IPS DF 4.7 (cell line): ENCODE data around the gene TYW1.
"Not testable (repeated sequence)": the region's sequence is repeated elsewhere in the genome, so short reads cannot be mapped to it uniquely, and the experiment has no call there.

Source experiments
- DNase-seq: peaks from one replicate; pipeline ENCODE4 v3.0.0-alpha.2; 2013; ENCODE audit warnings: low spot score; ENCODE audit errors: extremely low read depth

Gene TYW1

GRCh38 chr7:67189801-67190465, 193.3 kb downstream of the TYW1 start:
- DNase-seq = not testable (repeated sequence)

DNA sequence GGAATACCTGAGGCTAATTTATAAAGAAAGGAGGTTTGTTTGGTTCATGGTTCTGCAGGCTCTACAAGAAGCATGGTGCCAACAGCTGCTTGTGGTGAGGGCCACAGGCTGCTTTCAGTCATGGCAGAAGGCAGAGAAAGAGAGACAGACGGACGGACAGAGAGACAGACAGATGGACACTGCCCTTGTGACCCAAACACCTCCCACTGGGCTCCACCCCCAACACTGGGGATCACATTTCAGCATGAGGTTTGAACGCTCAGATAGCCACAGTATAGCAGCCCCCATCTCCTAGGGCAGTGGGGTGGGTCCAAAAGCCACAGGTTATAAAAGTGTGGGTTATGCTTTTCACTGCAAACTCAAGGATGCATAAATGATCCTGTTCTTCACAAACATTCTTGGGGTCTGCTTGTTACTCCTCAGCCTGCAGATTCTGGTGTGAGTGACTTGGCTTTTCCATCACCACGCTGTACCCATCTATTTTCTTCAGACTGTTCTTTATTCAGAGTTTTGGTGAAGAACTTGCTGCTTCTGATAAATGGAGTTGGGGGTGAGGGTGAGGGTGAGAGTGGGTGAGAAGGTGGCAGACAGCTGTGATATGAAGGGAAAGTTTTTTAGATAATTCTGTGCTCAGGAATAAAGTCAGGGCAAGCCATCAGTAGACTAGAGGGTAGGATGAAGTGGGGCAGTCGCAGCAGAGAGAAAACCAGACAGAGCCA, 194.5 kb downstream of the TYW1 start:
- DNase-seq = not testable (repeated sequence)

DNA sequence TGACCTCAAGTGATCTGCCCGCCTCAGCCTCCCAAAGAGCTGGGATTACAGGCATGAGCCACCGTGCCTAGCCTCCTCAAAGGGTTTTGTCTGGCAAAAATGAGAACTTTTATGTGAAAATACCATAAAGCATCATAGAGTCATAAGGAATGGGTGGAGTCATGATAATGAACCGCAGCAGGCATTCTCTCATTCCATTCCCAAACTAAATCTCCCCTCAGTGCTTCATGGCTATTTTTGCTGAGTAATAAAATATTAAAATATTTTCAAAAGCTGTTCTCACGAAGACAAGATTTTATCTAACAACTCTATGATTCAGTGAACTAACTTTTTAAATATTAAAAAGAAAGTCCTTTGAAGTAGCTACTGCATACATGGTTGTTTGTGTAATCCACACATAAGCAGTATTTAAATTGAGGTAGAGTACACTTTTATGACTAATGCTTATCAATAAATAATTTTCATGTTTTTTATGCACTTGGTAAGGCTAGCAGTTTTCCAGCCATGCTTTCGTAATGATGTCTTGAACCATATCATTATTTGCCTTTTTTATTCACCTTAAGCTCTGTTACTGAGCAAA, 195.6 kb downstream of the TYW1 start:
- DNase-seq = not testable (repeated sequence)

GRCh38 chr7:67192889-67193613, 196.4 kb downstream of the TYW1 start:
- not testable (repeated sequence) for DNase-seq

DNA sequence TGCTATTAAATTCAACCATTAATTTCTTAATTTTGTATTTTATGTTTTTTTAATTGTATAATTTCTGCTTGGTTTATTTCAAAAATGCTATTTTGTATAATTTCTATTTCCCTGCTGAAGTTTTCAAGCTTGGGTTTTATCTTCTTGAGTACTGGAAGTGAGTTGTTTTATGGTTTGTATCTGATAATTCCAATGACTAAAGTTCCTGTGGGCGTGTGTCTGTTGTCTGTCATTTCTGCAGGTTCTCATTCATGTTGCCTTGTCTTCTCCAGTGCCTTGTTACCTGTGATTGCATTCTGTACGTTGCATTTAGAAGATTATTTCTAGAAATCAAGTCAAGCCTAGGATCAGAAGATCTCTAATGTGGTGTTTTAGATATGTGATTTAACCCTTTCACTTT, 199.5 kb downstream of the TYW1 start:
- DNase-seq = not testable (repeated sequence)

GRCh38 chr7:67198865-67199526, 202.4 kb downstream of the TYW1 start:
- DNase-seq = not testable (repeated sequence)

DNA sequence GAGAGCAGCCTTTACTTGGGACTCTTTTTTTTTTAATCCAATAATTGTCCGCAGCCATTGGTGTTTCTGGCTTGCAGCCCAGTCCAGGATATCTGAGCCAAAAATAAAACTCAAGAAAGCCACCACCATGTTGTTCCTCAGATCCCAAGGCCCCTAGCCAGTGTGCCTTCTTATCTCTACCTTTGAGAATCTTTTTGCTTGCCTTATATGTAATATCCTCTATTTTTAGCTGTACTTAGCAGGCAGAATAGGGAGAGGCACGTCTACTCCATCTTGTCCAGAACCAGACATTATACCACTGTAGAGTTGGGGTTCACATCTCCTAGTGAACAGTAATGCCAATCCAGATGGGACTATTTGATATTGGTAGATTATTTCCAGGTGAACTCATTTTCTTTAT, 209.1 kb downstream of the TYW1 start:
- DNase-seq = not testable (repeated sequence)

DNA sequence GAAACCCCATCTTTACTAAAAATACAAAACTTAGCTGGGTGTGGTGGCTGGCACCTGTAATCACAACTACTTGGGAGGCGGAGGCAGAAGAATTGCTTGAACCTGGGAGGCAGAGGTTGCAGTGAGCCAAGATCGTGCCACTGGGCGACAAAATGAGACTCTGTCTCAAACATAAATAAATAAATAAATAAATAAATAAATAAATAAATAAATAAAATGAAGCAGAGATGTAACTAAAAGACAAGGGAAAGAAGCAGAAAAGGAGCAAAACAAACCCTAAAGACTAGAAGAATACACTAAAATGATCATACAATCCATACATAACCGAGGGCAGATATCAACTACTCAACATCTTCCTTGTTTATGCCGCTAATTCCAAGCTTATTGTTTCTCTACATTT, 209.8 kb downstream of the TYW1 start:
- DNase-seq = no peak

GRCh38 chr7:67208656-67209055, 212.0 kb downstream of the TYW1 start:
- not testable (repeated sequence) for DNase-seq

- no peak for DNase-seq
Measured at GRCh38 chr7:67209256-67209655, 212.6 kb downstream of the TYW1 start.

DNA sequence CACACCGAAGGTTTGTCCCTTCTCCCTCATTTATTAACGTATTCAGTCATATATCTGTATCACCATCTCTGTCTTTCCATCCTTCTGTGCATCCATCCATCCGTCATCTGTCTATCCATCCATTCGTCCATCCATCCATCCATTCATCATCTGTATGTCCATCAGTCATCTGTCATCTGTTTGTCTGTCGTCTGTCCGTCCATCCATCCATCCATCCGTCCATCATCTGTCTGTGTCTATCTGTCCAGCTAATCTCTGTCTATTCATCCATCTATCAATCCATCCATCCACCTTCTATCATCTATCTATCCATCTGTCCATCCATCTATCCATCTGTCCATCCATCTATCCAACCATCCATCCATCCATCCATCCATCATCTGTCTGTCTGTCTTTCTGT, 213.9 kb downstream of the TYW1 start:
- DNase-seq = no peak

GRCh38 chr7:67211650-67212330, 215.2 kb downstream of the TYW1 start:
- DNase-seq = not testable (repeated sequence)

DNA sequence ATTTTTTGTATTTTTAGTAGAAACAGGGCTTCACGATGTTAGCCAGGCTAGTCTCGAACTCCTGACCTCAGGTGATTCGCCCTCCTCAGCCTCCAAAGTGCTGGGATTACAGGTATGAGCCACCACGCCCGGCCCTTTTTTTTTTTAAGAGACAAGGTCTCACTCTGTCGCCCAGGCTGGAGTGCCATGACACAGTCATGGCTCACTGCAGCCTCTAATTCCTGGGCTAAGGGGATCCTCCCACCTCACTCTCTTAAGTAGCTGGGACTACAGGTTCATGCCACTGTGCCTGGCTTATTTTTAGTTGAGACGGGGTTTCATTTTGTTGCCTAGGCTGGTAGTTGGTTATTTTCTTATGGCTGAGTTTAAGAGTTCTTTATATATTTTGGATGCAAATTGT, 216.4 kb downstream of the TYW1 start:
- not testable (repeated sequence) for DNase-seq

- not testable (repeated sequence) for DNase-seq
Measured at GRCh38 chr7:67223551-67223950, 226.9 kb downstream of the TYW1 start.

DNA sequence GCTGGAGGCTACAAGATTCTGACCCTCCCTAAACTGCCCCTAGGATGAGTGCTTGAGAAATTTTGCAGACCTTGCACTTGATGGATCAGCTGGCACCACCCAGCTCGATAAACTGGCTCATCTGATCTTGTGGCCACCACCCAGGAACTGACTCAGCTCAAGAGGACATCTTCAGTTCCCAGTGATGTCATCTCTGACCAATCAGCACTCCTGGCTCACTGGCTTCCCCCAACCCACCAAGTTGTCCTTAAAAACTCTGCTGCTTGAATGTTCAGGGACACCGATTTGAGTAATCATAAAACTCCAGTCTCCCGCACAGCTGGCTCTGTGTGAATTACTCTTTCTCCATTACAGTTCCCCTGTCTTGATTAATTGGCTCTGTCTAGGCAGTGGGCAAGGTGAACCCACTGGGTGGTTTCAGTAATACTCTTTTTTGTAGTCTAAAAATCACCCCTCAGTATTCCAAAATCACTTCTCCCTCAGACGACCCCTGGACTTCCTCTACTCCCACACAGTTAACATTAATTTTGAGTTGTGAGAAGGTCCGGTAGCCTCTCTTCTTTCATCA, 229.8 kb downstream of the TYW1 start:
- not testable (repeated sequence) for DNase-seq

DNA sequence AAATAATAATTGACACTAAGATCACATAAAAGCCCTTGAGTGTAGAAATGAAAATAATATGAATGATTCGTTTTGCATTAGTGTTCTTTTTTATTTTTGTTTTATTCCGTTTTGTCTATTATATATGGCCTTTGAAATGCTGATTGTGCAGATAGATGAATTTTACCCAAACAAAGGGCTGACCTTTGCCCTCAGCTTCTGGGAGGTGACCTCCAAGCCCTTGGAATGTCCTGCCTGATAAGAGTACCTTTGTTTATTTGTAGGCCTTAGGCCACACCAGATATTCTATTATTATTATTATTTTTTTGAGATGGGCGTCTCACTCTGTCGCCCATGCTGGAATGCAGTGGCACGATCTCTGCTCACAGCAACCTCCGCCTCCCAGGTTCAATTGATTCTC, 230.3 kb downstream of the TYW1 start:
- not testable (repeated sequence) for DNase-seq

GRCh38 chr7:67229018-67229417, 232.4 kb downstream of the TYW1 start:
- not testable (repeated sequence) for DNase-seq

- not testable (repeated sequence) for DNase-seq
Measured at GRCh38 chr7:67230029-67230428, 233.4 kb downstream of the TYW1 start.

DNA sequence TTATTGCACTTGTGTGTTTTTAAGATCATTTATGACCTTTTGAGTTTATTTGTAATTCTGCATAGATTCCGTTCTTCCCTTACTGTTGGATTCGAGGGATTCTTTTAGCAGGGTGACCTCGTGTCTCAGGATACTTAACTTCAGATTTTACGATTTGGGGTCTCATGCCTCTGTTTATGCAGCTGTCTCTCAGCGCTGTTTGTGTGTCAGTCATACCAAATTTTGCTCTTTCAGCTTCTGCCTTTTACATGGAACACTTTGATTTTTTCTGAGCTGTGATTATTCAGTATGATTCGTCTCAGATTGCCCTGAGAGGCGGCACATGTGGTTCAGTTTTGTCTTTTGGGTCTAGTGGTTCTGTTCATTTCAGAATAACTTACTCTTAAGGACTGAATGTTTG, 236.9 kb downstream of the TYW1 start:
- not testable (repeated sequence) for DNase-seq

DNA sequence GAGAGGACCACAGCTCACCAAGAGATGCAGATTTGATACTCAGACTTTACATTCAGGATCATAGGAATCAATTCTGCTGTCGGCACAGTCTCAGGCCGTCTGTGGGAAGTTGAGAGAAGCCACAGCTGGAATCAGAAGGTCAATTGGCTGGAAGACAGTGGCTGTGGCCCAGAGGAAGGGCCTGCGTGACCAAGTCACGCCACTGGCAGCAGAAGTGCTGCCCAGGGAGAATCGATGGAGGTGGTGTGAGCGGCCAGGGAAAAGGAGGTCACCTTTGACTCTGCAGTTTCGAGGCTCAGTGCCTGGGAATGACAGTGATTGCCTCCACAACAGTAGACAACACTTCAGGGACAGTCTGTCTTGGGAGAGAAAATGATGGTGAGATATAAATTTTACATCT, 239.6 kb downstream of the TYW1 start:
- DNase-seq = not testable (repeated sequence)
